Measurements from ENCODE around the gene NPHS2. TPM values are rescaled to one million over a fixed set of nuclear protein-coding genes. Genes with fewer than 3 reads are reported as not detected.

Gene NPHS2
- total and polyA plus RNA-seq, 2 of the 4 experiments (the other 2 are of a cell fraction) = not detected

DNA sequence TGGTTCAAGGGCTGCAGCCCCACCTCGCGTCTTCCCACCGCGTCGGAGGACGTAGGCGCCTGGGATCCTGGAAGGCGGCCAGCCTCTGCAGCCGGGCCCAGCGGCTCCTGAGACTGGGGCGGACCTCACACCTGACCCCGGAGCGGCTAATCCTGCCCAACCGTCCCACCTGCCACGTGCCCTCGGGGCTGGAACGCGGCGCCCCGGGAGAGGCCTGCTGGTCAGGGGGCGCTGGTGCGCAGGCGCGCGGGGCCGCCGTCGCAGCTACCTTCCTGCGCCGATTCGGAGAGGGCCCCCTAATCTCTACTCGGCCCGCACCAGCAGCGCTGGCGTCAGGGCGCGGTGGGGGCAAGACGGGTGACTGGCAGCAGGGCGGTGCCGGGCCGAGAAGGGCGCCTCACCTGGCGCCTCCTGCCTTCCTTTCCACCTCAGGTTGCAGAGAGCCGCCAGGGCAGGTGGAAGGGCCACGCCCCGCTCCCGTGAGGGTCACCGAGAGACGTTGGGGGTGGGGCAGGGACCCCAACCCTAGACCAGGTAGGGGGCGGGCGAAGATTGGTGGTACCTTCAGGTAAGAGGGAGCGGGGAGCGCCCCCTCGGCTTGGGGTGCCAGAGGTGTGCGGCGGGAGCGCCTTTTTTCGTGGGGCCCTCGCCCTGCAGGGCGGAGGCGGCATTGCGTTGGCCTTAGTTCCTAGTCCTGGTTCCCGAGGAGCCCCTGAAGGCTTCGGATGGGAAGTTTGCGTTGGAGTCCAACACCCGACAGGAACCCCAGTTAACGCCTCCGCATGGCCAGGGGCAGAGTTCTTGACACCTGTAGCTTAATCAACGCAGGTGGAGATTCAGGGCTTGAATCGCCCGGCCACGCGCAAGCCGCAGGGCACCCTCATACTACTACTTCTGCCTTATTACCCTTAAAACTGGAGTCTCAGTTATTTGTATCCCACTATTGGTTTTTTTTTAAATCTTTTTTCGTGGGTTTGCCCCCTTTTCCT is 16.1 kb upstream of the NPHS2 start, which contains the start of gene TDRD5:
Gene TDRD5 (plus strand): TSS at position 241 of the 989 bp plus-strand sequence. CDS start 784 bp downstream, outside the sequence.
- ChIA-PET POLR2A (ENCODE audit: unreplicated experiment) (interaction anchor here (0.6 kb wide), 1 partner anchor 504 kb away, joined by 4 read pairs; no protein-coding TSS in a partner anchor), CTCF (no interaction called here)
- Histone ChIP-seq H4K8ac (ENCODE audit: low read depth in 2 of 2, low read length in 2 of 2) (no peak within 1 kb of the TSS), H3K27ac (ENCODE audit: insufficient read depth, low read length) (no peak within 1 kb of the TSS), H2AK5ac (ENCODE audit: low read depth, low read length) (no peak within 1 kb of the TSS), H3K9ac (ENCODE audit: low read depth, low read length) (no peak within 1 kb of the TSS), H3K79me1 (ENCODE audit: low read depth in 1 of 2, low read length in 2 of 2) (no peaks in the 10 kb centered on the region), H3K18ac (ENCODE audit: low read depth, low read length) (no peak within 1 kb of the TSS), H3K14ac (replicated peaks; ENCODE audit: low read depth, low read length) (no peak within 1 kb of the TSS), H4K5ac (ENCODE audit: low read depth, low read length) (no peak within 1 kb of the TSS), H3K9me3 (ENCODE audit: control insufficient read depth, insufficient read depth, low read length) (peaks cover 2% of the 10 kb centered on the region; the same call in 1 of the 2 replicates), H4K20me1 (ENCODE audit: insufficient read depth, low read length) (no peaks in the 10 kb centered on the region), H3K9me1 (ENCODE audit: insufficient read depth, low read length) (no peaks in the 10 kb centered on the region), H3K4me2 (ENCODE audit: low read depth, low read length) (no peak within 1 kb of the TSS), H2BK15ac (ENCODE audit: low read depth, low read length) (no peak within 1 kb of the TSS), H3K4me3 (ENCODE audit: insufficient read depth, low read depth, low read length) (no peak within 1 kb of the TSS), H3K23ac (ENCODE audit: low read depth, low read length) (no peak within 1 kb of the TSS), H2BK5ac (ENCODE audit: low read depth, low read length, poor library complexity, severe bottlenecking) (no peak within 1 kb of the TSS), H4K91ac (ENCODE audit: insufficient read depth, low read depth, low read length) (no peak within 1 kb of the TSS), H3K4me1 (ENCODE audit: control insufficient read depth, insufficient read depth, low read length) (no peaks in the 10 kb centered on the region), H2BK20ac (ENCODE audit: low read depth, low read length) (no peak within 1 kb of the TSS), H3K56ac (ENCODE audit: extremely low read depth, insufficient read depth, low read length) (no peak within 1 kb of the TSS), H3K4ac (ENCODE audit: low read depth, low read length) (no peak within 1 kb of the TSS), H2AK9ac (replicated peaks; ENCODE audit: low read depth, low read length, poor library complexity) (no peak within 1 kb of the TSS), H3K27me3 (ENCODE audit: control insufficient read depth, insufficient read depth, low read length) (peaks cover 30% of the 10 kb centered on the region), H3K36me3 (ENCODE audit: control insufficient read depth, insufficient read depth, low read length) (no peaks in the 10 kb centered on the region), H2AFZ (replicated peaks; ENCODE audit: low read length, poor library complexity) (peak within 1 kb of the TSS; percentile 76), H2BK120ac (ENCODE audit: low read depth, low read length) (no peak within 1 kb of the TSS)
- dilution Hi-C loops (cut with HindIII; ENCODE audit: low sequenced_read_pairs, unreplicated experiment) = no loop called here
- intact Hi-C loops (cut with micrococcal nuclease) = no loop called here
- BruUV-seq (replicated peaks) = no TSS peak
- 29% methylated on average over 23 of the region's 75 CpGs; no CpG with 5 or more reads in 1 of the 2 experiments for WGBS, 2 experiments (ENCODE audit: extremely low coverage in 2 of 2, insufficient read length in 1 of 2)
- ATAC-seq (ENCODE audit: low read depth) (no peak), DNase-seq (no peak)
- in situ Hi-C loops (cut with MboI; ENCODE audit: low sequenced_read_pairs) = loop anchor here (25.0 kb wide), 1 partner anchor 330 kb away; no protein-coding TSS in a partner anchor
- TF ChIP-seq RAD21 (IDR thresholded peaks at IDR 0.05; ENCODE audit: low read length) (no peak), RCOR1 (IDR thresholded peaks at IDR 0.05; ENCODE audit: insufficient replicate concordance, low read length) (no peak), RFX5 (IDR thresholded peaks at IDR 0.05; ENCODE audit: low read depth, low read length) (no peak), BHLHE40 (IDR thresholded peaks at IDR 0.05; ENCODE audit: low read depth, low read length) (no peak), MAFK (IDR thresholded peaks at IDR 0.05; ENCODE audit: low read depth, low read length) (no peak), CHD1 (IDR thresholded peaks at IDR 0.05; ENCODE audit: low read depth, low read length) (no peak), MAZ (IDR thresholded peaks at IDR 0.05; ENCODE audit: borderline replicate concordance, low read depth, low read length) (no peak), NFE2L2 (IDR thresholded peaks at IDR 0.05; ENCODE audit: low read depth, low read length) (no peak), POLR2A (IDR thresholded peaks at IDR 0.05; ENCODE audit: low read depth, low read length) (no peak), MXI1 (IDR thresholded peaks at IDR 0.05; ENCODE audit: borderline replicate concordance, low read depth, low read length) (no peak), SMC3 (IDR thresholded peaks at IDR 0.05; ENCODE audit: low read depth, low read length) (no peak), CEBPB (IDR thresholded peaks at IDR 0.05; ENCODE audit: low read depth, low read length) (no peak), FOS (IDR thresholded peaks at IDR 0.05; ENCODE audit: low read depth, low read length) (no peak)
- TF ChIP-seq, protein P1, sequence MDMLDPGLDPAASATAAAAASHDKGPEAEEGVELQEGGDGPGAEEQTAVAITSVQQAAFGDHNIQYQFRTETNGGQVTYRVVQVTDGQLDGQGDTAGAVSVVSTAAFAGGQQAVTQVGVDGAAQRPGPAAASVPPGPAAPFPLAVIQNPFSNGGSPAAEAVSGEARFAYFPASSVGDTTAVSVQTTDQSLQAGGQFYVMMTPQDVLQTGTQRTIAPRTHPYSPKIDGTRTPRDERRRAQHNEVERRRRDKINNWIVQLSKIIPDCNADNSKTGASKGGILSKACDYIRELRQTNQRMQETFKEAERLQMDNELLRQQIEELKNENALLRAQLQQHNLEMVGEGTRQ (IDR thresholded peaks at IDR 0.05; ENCODE audit: low read depth, low read length) = no peak
- TF ChIP-seq, protein P2, sequence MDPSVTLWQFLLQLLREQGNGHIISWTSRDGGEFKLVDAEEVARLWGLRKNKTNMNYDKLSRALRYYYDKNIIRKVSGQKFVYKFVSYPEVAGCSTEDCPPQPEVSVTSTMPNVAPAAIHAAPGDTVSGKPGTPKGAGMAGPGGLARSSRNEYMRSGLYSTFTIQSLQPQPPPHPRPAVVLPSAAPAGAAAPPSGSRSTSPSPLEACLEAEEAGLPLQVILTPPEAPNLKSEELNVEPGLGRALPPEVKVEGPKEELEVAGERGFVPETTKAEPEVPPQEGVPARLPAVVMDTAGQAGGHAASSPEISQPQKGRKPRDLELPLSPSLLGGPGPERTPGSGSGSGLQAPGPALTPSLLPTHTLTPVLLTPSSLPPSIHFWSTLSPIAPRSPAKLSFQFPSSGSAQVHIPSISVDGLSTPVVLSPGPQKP (IDR thresholded peaks at IDR 0.05; ENCODE audit: borderline replicate concordance, low read depth, low read length) = no peak

Measured in IMR-90 (cell line).